K562 (cell line): Measurements from ENCODE around the gene RINL. TPM values are rescaled to one million over a fixed set of nuclear protein-coding genes. Genes with fewer than 3 reads are reported as not detected.

ENCODE experiments used
- ATAC-seq: fragments of 200-7000 bp; cut with Tn5 transposase; 3 replicates; pipeline ENCODE4 v1.9.1; 2020; ENCODE audit warnings: moderate library complexity
- BruUV-seq: library from RNA; stranded (reverse); fragments of 400-500 nt; replicated peaks from 2 replicates; lab custom pipeline; 2021; lab: Mats Ljungman, UMichigan
- CTCF ChIA-PET: fragments of 300-600 bp; formaldehyde crosslinking; extraction: SDS; loops from one replicate; lab custom pipeline; 2021; ENCODE audit warnings: low intra/inter-chr PET ratio; lab: Yijun Ruan, JAX
- POLR2A ChIA-PET: fragments of 300-600, 350-650 bp; sonication (Branson Sonifier 250); formaldehyde crosslinking; extraction: SDS; loops from one replicate; lab custom pipeline; 2021; ENCODE audit warnings: antibody characterized with exemption, inconsistent platforms; lab: Yijun Ruan, JAX
- DNase-seq, 4 experiments: peaks; one replicate each; pipeline versions ENCODE4 v3.0.0 to v3.0.0-alpha.2; 2011 to 2018; ENCODE audit warnings: low spot score in 3 of 4, mixed read lengths in 3 of 4; ENCODE audit errors: extremely low read depth in 1 of 4
- FAIRE-seq: peaks from 2 replicates; lab custom pipeline; 2011; peaks lifted over from hg19 to GRCh38; lab: Jason Lieb, UNC
- H2AFZ ChIP-seq: 2 replicates; pipeline ENCODE4 v1.6.0; 2011; ENCODE audit warnings: low read depth, low read length, control low read depth, inconsistent platforms
- H3K27ac ChIP-seq: fragments of 200-600 bp; 3 replicates; pipeline ENCODE4 v1.8.0; 2011; ENCODE audit warnings: low read depth, mild to moderate bottlenecking, control low read depth, inconsistent platforms, low read length, moderate library complexity, mixed read lengths; ENCODE audit errors: extremely low read depth
- H3K27me3 ChIP-seq, 2 experiments: fragments of 300-600 bp in 1 of 2; 2 replicates in 1 of 2; 3 replicates in 1 of 2; pipeline versions ENCODE4 v1.6.0 to v1.8.0; 2011; ENCODE audit warnings: inconsistent platforms in 2 of 2, low read length in 2 of 2, mild to moderate bottlenecking in 1 of 2, mixed read lengths in 1 of 2, moderate library complexity in 1 of 2; ENCODE audit not compliant: control insufficient read depth in 2 of 2, insufficient read depth in 2 of 2
- H3K36me3 ChIP-seq: fragments of 300-600 bp; 3 replicates; pipeline ENCODE4 v1.8.0; 2011; ENCODE audit warnings: mild to moderate bottlenecking, low read length, inconsistent platforms; ENCODE audit not compliant: control insufficient read depth, insufficient read depth
- H3K4me1 ChIP-seq, 2 experiments: fragments of 200-600 bp in 1 of 2; replicated peaks in 1 of 2; 2 replicates in 1 of 2; 3 replicates in 1 of 2; pipeline versions ENCODE4 v1.5.1 to v1.8.0; 2011; ENCODE audit warnings: inconsistent platforms in 2 of 2, low read length in 2 of 2, mild to moderate bottlenecking in 1 of 2, mixed read lengths in 1 of 2, moderate library complexity in 1 of 2; ENCODE audit not compliant: control insufficient read depth in 2 of 2, insufficient read depth in 2 of 2
- H3K4me2 ChIP-seq: 2 replicates; pipeline ENCODE4 v1.6.1; 2011; ENCODE audit warnings: low read length, control low read depth, inconsistent platforms, mixed read lengths; ENCODE audit not compliant: insufficient read depth
- H3K4me3 ChIP-seq: fragments of 200-600 bp; sonication (generic), shearing (Covaris generic); 2 replicates; pipeline ENCODE4 v1.5.1; 2016; ENCODE audit warnings: control low read depth, inconsistent platforms
- H3K79me2 ChIP-seq: fragments of 200-600 bp; 3 replicates; pipeline ENCODE4 v1.8.0; 2011; ENCODE audit warnings: low read length, inconsistent platforms; ENCODE audit not compliant: control insufficient read depth, insufficient read depth
- H3K9ac ChIP-seq, 2 experiments: 2 replicates each; pipeline versions ENCODE4 v1.6.0 to v1.6.1; 2011; ENCODE audit warnings: low read depth in 2 of 2, low read length in 2 of 2, control low read depth in 1 of 2, inconsistent platforms in 1 of 2, mild to moderate bottlenecking in 1 of 2, mixed read lengths in 1 of 2; ENCODE audit not compliant: insufficient read depth in 1 of 2
- H3K9me1 ChIP-seq: one replicate; pipeline ENCODE4 v1.6.0; 2011; ENCODE audit warnings: inconsistent platforms, mild to moderate bottlenecking, low read length, moderate library complexity; ENCODE audit not compliant: control insufficient read depth, insufficient read depth
- H3K9me3 ChIP-seq: replicated peaks from 2 replicates; pipeline ENCODE4 v1.5.1; 2011; ENCODE audit warnings: low read depth, low read length, inconsistent platforms; ENCODE audit not compliant: control insufficient read depth, insufficient read depth
- H4K20me1 ChIP-seq: replicated peaks from 2 replicates; pipeline ENCODE4 v1.6.1; 2011; ENCODE audit warnings: low read length, inconsistent platforms, mixed read lengths; ENCODE audit not compliant: control insufficient read depth, insufficient read depth
- BDP1 ChIP-seq: IDR thresholded peaks from 3 replicates; pipeline ENCODE4 v1.6.1; 2011; ENCODE audit not compliant: insufficient read length, insufficient read depth
- CREBBP ChIP-seq: IDR thresholded peaks from one replicate; pipeline ENCODE4 v1.6.1; 2012; ENCODE audit warnings: low read depth, mild to moderate bottlenecking, control low read depth, inconsistent platforms, low read length
- ELF2 ChIP-seq: fragments of 250-450 bp; sonication (Bioruptor Pico); IDR thresholded peaks from 2 replicates; pipeline ENCODE4 v1.5.0; 2021; ENCODE audit warnings: mild to moderate bottlenecking
- FOSL1 ChIP-seq: fragments of 200-800 bp; sonication (Bioruptor generic); conservative IDR thresholded peaks from 2 replicates; pipeline ENCODE4 v1.6.1; 2016; ENCODE audit warnings: missing genetic modification characterization, missing compliant biosample characterization
- FOXP1 ChIP-seq: sonication (generic); formaldehyde crosslinking; IDR thresholded peaks from 2 replicates; pipeline ENCODE4 v1.8.0; 2022; ENCODE audit warnings: mild to moderate bottlenecking, missing genetic modification reagents
- HNRNPL ChIP-seq: fragments of 200-400 bp; formaldehyde crosslinking; IDR thresholded peaks from 2 replicates; pipeline ENCODE4 v1.6.1; 2017; ENCODE audit warnings: low read depth, mild to moderate bottlenecking, low read length
- MEF2A ChIP-seq: IDR thresholded peaks from 2 replicates; pipeline ENCODE4 v1.6.1; 2011; ENCODE audit warnings: low read depth, mild to moderate bottlenecking, low read length, moderate library complexity; ENCODE audit not compliant: control insufficient read depth
- MEF2D ChIP-seq: conservative IDR thresholded peaks from 2 replicates; pipeline ENCODE4 v1.6.1; 2016; ENCODE audit warnings: low read depth, missing genetic modification characterization, missing compliant biosample characterization
- POLR2A ChIP-seq: fragments of 450-650 bp; conservative IDR thresholded peaks from 2 replicates; pipeline ENCODE4 v1.6.1; 2016
- RBM39 ChIP-seq: fragments of 200-400 bp; formaldehyde crosslinking; optimal IDR thresholded peaks from 2 replicates; pipeline ENCODE3; 2018; ENCODE audit warnings: low read depth, low read length
- RFX5 ChIP-seq: IDR thresholded peaks from 2 replicates; pipeline ENCODE4 v1.6.1; 2011; ENCODE audit warnings: low read depth, mild to moderate bottlenecking, improper control_type of control experiment, low read length
- SAP30 ChIP-seq: fragments of 200-600 bp; sonication (generic); IDR thresholded peaks from 2 replicates; pipeline ENCODE4 v1.6.1; 2012; ENCODE audit warnings: borderline replicate concordance, low read depth, mild to moderate bottlenecking, moderate library complexity, low read length, control low read depth, inconsistent platforms; ENCODE audit not compliant: insufficient read depth, poor library complexity, severe bottlenecking
- SMARCB1 ChIP-seq: IDR thresholded peaks from 2 replicates; pipeline ENCODE4 v1.6.1; 2011; ENCODE audit warnings: improper control_type of control experiment, low read depth; ENCODE audit not compliant: insufficient read length
- ZNF324 ChIP-seq: fragments of 250-450 bp; sonication (Bioruptor Pico); IDR thresholded peaks from 2 replicates; pipeline ENCODE4 v1.4.0; 2020; ENCODE audit warnings: mild to moderate bottlenecking
- WGBS: fragments of 100-300 bp; shearing (Covaris generic); methylation state at CpG from one replicate; pipeline ENCODE4 v1.1.6; 2016; ENCODE audit warnings: low coverage, mixed read lengths; ENCODE audit not compliant: insufficient coverage; ENCODE audit errors: missing lambda C conversion rate; 5-methylcytosine and 5-hydroxymethylcytosine counted together
- in situ Hi-C: fragments of 300-500 bp; cut with MboI; formaldehyde crosslinking; loops from 4 replicates; pipeline ENCODE4 v1.15.0; 2018; ENCODE audit warnings: inconsistent platforms, mixed read lengths
- intact Hi-C: fragments of 100-400 bp; cut with micrococcal nuclease; formaldehyde crosslinking; loops from 2 replicates; pipeline ENCODE4 v1.14.2; 2022
- polyA plus RNA-seq, 8 experiments: library from polyadenylated mRNA; depleted of rRNA in 4 of 8; stranded (reverse) in 5 of 8; unstranded in 3 of 8; fragments of >200 nt; fragmentation: Nextera tagmentation in 2 of 8; fragmentation: Illumina TruSeq in 1 of 8; extraction: Ambion mirVana in 2 of 8; extraction: Trizol in 1 of 8; gene quantifications; 2 replicates each; pipeline versions ENCODE4 v1.2.1 to v1.2.3, GENCODE V29; 2011 to 2014; ENCODE audit warnings: inconsistent platforms in 1 of 8, missing spikeins in 1 of 8
- total RNA-seq, 7 experiments: library from RNA; depleted of rRNA in 6 of 7; stranded (reverse); fragments of >200 nt in 6 of 7; fragmentation: Illumina TruSeq in 2 of 7; extraction: Trizol in 2 of 7; gene quantifications; 2 replicates each; pipeline versions ENCODE4 v1.2.1 to v1.2.3, GENCODE V29; 2011 to 2021; ENCODE audit warnings: low replicate concordance in 1 of 7
- TF ChIP-seq, protein P1 (sequence below): fragments of 200-800 bp; sonication (Bioruptor generic); IDR thresholded peaks from 2 replicates; pipeline ENCODE4 v1.6.1; 2017; ENCODE audit warnings: missing genetic modification characterization, missing compliant biosample characterization
- TF ChIP-seq, protein P2 (sequence below): sonication (generic); formaldehyde crosslinking; IDR thresholded peaks from 2 replicates; pipeline ENCODE4 v1.8.1; 2023; ENCODE audit warnings: mild to moderate bottlenecking, missing genetic modification reagents, moderate library complexity
- TF ChIP-seq, protein P3 (sequence below): fragments of 250-450 bp; sonication (Bioruptor Pico); IDR thresholded peaks from 2 replicates; pipeline ENCODE4 v1.8.0; 2022; ENCODE audit warnings: inconsistent platforms
- TF ChIP-seq, protein P4 (sequence below), 2 experiments: fragments of 450-650 bp; IDR thresholded peaks; 2 replicates each; pipeline ENCODE4 v1.6.1; 2016

The RINL gene
- total and polyA plus RNA-seq, 9 of the 15 experiments (the other 6 are each of a cell fraction or from before 2014, with no cell fraction given): 0.82 to 10.9 (median 4.9) TPM

DNA sequence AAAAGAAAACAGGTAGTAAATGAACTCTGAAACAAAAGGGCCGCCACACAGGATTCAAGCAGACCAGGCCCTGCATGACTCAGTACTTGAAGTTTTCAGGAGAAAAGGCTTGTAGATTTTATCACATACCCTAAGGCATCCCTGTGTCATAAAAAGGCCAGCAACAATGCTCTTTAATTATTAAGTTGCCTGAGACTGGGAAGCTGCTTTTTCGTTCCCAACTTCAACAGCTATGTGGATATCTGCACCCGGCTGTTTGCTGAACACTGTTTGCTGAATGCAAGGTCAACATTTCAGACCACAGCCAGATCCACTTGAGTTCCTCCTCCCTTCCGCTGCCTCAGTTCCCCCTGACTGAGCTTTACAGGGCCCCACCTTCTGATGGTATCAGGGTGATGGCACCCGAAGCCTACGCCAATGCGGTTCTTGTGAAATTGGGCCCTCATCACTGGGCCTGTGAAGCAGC, 40.4 kb downstream of the RINL start:
- Histone ChIP-seq H3K4me1 (peaks cover under 1 to 15% of the 10 kb centered on the region in 2 experiments; a peak in 4 of 5 replicates), H3K9ac (peak overlapping the region in 1 of 2 experiments; percentile 37; a peak in 1 of 4 replicates), H3K4me3 (no peak overlapping the region), H3K36me3 (peaks cover 73% of the 10 kb centered on the region), H4K20me1 (peaks cover 14% of the 10 kb centered on the region; the same call in 1 of the 2 replicates), H3K79me2 (peaks cover 18% of the 10 kb centered on the region), H3K27me3 (no peaks in the 10 kb centered on the region), H2AFZ (no peak overlapping the region), H3K27ac (no peak overlapping the region; the same call in 2 of the 3 replicates), H3K4me2 (no peak overlapping the region), H3K9me3 (no peaks in the 10 kb centered on the region), H3K9me1 (no peaks in the 10 kb centered on the region)
- WGBS: 80% methylated on average over 7 of the region's 7 CpGs
- in situ Hi-C loops (no loop called here), intact Hi-C loops (no loop called here)
- no TSS peak for BruUV-seq
- POLR2A ChIA-PET: interaction anchor here (0.7 to 4.7 kb wide), 6 partner anchors 11 to 654 kb away, joined by 3 to 58 read pairs (median 3); partner anchors contain the start of gene HNRNPL
- 0 out of 3 replicates have a peak, but pooled peaks have one; percentile 9 for ATAC-seq
- peak; percentile 55 for FAIRE-seq
- CTCF ChIA-PET: no interaction called here
- peak in 2 of 4 experiments; percentile 10 to 12 for DNase-seq
- TF ChIP-seq, protein P1, sequence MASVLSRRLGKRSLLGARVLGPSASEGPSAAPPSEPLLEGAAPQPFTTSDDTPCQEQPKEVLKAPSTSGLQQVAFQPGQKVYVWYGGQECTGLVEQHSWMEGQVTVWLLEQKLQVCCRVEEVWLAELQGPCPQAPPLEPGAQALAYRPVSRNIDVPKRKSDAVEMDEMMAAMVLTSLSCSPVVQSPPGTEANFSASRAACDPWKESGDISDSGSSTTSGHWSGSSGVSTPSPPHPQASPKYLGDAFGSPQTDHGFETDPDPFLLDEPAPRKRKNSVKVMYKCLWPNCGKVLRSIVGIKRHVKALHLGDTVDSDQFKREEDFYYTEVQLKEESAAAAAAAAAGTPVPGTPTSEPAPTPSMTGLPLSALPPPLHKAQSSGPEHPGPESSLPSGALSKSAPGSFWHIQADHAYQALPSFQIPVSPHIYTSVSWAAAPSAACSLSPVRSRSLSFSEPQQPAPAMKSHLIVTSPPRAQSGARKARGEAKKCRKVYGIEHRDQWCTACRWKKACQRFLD (CRISPR knock-in tag): no peak
- TF ChIP-seq RBM39 (no peak), MEF2A (no peak), MEF2D (tag) (no peak), ELF2 (CRISPR knock-in tag) (no peak), CREBBP (no peak), RFX5 (no peak), POLR2A (peak; percentile 16; the same call in 1 of the 2 replicates), HNRNPL (no peak), BDP1 (no peak), SMARCB1 (no peak), SAP30 (no peak), FOSL1 (peak; percentile 45), ZNF324 (CRISPR knock-in tag) (no peak), FOXP1 (CRISPR knock-in tag) (no peak)
- TF ChIP-seq, protein P2, sequence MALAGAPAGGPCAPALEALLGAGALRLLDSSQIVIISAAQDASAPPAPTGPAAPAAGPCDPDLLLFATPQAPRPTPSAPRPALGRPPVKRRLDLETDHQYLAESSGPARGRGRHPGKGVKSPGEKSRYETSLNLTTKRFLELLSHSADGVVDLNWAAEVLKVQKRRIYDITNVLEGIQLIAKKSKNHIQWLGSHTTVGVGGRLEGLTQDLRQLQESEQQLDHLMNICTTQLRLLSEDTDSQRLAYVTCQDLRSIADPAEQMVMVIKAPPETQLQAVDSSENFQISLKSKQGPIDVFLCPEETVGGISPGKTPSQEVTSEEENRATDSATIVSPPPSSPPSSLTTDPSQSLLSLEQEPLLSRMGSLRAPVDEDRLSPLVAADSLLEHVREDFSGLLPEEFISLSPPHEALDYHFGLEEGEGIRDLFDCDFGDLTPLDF: no peak
- TF ChIP-seq, protein P3, sequence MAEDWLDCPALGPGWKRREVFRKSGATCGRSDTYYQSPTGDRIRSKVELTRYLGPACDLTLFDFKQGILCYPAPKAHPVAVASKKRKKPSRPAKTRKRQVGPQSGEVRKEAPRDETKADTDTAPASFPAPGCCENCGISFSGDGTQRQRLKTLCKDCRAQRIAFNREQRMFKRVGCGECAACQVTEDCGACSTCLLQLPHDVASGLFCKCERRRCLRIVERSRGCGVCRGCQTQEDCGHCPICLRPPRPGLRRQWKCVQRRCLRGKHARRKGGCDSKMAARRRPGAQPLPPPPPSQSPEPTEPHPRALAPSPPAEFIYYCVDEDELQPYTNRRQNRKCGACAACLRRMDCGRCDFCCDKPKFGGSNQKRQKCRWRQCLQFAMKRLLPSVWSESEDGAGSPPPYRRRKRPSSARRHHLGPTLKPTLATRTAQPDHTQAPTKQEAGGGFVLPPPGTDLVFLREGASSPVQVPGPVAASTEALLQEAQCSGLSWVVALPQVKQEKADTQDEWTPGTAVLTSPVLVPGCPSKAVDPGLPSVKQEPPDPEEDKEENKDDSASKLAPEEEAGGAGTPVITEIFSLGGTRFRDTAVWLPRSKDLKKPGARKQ (CRISPR knock-in tag): no peak
- TF ChIP-seq, protein P4, sequence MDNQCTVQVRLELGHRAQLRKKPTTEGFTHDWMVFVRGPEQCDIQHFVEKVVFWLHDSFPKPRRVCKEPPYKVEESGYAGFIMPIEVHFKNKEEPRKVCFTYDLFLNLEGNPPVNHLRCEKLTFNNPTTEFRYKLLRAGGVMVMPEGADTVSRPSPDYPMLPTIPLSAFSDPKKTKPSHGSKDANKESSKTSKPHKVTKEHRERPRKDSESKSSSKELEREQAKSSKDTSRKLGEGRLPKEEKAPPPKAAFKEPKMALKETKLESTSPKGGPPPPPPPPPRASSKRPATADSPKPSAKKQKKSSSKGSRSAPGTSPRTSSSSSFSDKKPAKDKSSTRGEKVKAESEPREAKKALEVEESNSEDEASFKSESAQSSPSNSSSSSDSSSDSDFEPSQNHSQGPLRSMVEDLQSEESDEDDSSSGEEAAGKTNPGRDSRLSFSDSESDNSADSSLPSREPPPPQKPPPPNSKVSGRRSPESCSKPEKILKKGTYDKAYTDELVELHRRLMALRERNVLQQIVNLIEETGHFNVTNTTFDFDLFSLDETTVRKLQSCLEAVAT (IDR thresholded peaks at IDR 0.05): no peak
